ENCODE results near the gene CAPSL. TPM values are rescaled to one million over a fixed set of nuclear protein-coding genes. Genes with fewer than 3 reads are reported as not detected.
"Not testable (repeated sequence)": the region's sequence is repeated elsewhere in the genome, so short reads cannot be mapped to it uniquely, and the experiment has no call there.

Gene CAPSL
- 0.37 and 0.62 TPM in 2 replicates for total RNA-seq (2014; rRNA removed; shearing (Covaris generic))

DNA sequence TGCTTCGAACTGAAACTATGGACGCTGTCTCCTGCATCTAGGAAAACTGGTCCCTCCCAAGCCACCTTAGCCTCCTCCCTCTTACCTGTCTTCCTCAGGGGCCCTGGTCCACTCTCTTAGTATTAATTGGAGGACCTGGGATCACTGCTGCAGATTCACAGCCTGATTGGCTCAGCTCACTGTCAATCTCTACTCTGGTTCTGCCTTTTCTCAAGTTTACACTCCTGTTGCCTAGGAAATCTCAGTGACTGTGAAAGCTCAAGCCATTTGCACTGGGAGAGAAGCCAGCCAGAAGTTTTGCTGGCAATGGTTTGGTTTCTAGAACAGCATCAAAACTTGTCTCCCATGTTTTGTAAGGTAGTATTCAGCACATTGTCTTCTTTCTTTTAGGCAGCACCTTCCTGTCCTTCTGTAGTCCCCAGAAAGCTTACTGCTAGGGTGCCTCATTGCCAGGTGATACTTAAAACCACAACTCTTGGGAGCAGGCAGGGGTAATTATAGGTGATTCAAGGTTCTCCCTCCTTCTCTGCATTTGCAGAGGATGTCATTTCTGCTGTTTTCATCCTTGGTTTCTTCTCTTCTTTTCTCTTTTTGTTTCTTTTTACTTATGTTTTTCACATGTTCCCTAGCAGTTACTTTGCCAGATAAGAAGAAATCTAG is at the start of gene CAPSL:
Gene CAPSL, minus strand, starts transcription at position 55 of the 660 bp plus-strand sequence. CDS start 17,502 bp downstream, outside the sequence.
- DNase-seq (ENCODE audit: low read depth), result peak; percentile 69

DNA sequence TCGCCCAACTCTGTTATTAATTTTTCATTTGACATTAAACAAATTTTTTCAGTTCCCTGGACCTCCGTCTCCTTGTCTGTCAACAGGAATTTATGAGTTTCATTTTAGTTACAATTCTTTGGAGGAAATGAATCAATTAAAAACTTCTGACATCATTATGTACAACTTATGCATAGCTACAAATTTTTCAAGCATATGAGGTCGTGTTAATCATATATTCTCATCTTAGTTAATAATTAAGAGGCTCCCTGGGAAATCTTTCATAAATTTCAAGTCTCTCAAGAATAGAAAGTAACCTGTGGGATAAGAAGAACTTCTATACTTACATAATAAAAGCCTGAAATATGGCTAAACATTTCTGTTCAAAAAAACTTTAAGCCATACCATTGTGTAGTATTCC is 49.4 kb upstream of the CAPSL start:
- no peak for DNase-seq (ENCODE audit: low read depth)

DNA sequence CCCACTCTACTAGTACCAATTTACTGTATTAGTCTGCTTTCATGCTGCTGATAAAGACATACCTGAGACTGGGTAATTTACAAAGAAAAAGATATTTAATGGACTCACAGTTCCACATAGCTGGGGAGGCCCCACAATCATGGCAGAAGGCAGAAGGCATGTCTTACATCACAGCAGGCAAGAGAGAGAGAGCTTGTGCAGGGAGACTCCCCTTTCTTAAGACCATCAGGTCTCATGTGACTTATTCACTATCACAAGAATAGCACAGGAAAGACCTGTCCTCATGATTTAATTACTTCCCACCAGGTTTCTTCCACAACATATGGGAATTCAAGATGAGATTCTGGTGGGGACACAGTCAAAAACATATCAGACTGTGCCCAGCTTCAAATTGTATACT is 41.3 kb upstream of the CAPSL start:
- DNase-seq (ENCODE audit: low read depth), result no peak

DNA sequence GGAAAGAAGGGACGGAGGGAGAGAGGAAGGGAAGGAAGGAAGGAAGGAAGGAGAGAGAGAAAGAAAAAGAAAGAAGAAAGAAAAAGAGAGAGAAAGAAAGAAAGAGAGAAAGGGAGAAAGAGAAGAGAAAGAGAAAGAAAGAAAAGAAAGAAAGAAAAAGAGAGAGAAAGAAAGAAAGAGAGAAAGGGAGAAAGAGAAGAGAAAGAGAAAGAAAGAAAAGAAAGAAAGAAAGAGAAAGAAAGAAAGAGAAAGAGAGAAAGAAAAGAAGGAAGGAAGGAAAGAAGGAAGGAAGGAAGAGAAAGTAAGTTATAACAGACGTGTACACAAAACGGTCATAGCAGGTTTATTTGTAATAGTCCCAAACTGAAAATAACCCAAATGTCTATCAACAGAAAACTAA is 38.4 kb upstream of the CAPSL start:
- not testable (repeated sequence) for DNase-seq (ENCODE audit: low read depth)

DNA sequence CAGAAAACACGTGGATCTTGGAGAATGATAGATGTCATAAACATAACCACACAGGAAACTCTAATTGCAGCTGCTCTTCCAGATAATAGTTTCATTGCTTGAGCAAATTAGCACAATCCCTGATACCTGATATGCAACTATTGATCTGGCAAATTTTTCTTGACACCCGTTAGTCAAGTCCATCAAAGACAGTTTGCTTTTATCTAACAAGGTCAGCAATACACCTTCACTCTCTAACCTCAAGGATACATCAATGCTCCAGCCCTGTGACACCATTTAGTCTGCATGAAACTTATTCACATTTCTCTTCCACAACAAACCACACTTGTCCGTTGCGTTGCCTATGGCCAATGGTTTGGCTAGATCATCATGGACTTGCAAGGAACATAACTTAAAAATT is 36.1 kb upstream of the CAPSL start:
- no peak for DNase-seq (ENCODE audit: low read depth)

DNA sequence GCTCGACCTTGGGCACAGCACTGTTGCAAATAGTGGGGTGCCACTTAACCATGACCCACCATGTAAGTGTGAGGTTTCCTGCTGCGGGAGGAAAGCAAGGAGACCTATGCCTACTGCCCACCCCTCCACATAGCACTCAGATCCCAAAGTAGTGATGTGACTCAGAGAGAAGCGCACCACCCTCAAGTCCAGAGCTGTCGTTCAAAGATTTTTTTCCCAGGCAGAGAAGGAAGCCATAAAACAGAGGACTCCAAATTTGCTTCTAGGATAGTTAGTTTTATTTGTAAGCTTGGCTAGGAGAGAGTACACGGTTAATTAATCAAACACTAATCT is 33.4 kb upstream of the CAPSL start:
- no peak for DNase-seq (ENCODE audit: low read depth)

DNA sequence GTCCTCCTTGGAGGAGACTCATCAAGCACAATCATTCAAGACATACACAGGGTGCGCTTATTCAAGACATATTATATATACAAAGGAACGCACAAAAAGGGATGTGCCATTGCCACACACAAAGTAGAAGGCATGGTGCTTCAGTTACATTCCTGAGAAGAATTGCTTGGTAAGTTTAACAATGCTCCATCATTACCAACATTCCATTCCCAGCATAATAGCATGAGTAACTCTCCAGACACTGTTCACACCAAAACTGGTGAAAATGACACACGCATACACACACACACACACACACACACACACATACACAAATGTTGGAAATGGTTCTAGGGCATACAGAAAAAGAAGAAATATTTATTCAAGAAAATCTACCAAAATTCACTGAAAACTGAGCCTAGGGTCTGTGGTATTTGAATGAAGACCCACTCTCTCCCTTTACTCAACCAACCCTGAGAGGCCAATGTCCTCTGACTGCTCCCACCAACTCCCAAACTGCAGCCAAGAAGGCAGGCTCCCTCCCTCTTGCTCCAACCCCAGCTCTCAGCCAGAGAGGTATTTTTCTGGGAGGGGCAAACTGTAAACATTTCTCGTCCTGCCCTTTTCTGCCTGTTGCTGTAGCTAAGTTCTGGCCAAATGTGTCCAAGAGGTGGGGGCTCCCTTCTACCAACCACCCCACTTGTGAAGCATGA is 32.9 kb upstream of the CAPSL start:
- DNase-seq (ENCODE audit: low read depth), result peak; percentile 12

DNA sequence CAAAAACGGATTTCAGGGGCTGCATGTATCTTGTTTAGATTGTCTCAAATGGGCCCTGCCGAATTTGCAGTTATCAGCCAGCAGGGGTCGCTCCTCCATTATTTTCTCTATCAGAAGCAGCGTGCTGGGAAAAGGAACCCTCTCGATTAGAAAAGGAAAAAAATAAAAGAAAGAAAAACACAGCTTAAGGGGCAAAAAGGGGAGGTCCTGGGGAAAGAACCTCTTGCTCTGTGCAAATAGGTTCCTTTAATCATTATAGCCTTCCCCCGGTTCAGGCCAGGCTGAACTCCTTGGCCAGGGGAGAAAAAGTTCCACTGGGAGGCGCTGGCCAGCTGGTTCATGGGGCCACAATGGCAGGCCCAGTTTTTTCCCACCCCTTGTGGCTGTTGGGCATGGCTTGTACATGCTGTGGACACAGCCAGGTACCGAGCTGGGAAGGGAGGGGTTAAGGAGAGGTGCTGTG is 25.0 kb upstream of the CAPSL start:
- peak; percentile 10 for DNase-seq (ENCODE audit: low read depth)

DNA sequence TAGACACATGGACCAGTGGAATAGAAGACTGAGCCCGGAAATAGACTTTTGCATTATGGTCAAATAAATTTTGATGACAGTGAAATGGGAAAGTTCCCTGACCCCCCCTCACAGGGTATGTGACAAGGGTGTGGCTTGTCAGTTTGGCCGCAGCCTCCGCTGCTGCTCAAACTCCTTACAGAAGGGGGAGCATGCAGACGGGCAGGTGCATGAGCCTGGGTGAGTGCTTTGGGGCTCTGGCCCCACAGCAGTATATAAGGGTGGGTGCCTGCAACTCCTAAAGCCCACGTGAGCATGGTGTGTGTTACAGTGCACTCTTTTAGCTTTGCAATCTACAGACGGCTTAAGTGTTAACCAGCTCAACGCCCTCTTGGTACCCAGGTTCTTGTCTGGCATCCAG is 21.9 kb upstream of the CAPSL start:
- DNase-seq (ENCODE audit: low read depth), result no peak

DNA sequence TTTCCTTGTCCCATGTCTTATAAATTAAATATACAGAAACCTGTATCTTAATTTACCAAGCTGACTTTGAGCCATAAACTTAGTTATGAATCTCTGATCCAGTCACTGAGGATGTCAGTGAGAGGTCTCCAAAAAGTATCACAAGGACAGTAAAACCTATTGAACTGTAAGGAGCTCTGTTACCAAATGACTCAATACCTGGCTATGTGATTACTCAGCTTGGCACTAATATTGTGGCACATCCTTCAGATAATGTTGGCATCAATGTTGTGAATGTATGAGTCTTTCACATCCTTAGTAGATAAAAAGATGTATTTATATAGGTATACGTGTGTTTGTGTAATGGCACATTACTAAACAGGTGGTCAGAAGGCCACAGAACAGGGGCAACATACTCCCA is 18.0 kb upstream of the CAPSL start:
- DNase-seq (ENCODE audit: low read depth), result peak; percentile 71

DNA sequence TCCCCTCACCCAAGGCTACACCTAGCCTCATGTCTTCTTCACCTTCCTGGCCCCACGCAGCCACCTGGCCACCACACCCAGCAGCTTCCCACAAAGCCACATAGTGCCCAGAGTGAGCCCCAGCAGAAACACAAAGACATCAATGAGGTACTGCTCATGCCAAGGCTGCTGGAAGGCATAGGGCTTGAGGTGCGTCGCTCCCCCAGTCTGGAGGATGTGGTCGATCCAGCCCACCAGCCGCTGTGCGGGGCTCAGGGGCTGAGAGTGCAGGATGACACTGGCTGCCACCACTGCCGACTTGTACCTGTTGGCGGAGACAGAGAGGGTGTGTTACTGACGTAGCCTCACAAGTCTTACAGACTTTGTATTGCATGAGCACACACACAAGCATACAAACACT is 15.8 kb upstream of the CAPSL start:
- no peak for DNase-seq (ENCODE audit: low read depth)

DNA sequence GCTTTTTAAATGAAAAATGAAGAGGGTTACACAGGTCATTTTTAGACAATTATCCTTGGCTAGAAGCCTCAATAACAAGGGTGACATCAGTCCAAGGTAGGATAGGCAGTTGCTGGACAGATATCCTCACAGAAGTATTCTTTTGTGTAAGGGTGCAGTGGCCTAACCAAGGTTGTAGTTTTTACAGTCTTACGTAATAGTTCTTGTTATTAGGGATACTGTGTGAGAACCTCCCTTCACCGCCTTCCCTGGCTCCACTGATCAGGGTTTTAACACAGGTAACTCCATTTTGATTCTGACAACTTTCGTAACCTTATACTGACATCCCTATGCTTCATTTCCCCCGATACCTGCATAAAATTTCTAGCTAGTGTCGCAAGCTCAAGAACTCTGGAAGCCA is 8.7 kb upstream of the CAPSL start:
- DNase-seq (ENCODE audit: low read depth), result no peak

DNA sequence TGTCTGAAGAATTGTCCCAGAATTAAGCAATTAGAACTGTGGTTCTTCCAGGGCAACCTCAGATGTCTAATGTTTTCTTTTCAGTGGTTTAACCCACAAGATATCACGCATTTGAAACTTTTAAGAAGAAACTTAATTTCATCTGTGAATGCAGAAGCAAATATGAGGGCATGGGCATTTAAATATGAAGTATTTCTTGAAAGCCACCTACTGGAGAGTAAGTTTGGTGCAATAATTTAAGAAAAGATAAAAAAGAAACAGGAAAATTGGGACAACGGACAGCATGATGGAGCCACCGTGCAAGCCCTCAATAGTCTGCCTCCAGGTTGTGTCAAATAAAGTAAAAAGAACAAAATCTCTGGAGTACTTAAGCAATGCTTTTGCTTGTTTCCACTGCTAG is 1.2 kb upstream of the CAPSL start:
- no peak for DNase-seq (ENCODE audit: low read depth)

DNA sequence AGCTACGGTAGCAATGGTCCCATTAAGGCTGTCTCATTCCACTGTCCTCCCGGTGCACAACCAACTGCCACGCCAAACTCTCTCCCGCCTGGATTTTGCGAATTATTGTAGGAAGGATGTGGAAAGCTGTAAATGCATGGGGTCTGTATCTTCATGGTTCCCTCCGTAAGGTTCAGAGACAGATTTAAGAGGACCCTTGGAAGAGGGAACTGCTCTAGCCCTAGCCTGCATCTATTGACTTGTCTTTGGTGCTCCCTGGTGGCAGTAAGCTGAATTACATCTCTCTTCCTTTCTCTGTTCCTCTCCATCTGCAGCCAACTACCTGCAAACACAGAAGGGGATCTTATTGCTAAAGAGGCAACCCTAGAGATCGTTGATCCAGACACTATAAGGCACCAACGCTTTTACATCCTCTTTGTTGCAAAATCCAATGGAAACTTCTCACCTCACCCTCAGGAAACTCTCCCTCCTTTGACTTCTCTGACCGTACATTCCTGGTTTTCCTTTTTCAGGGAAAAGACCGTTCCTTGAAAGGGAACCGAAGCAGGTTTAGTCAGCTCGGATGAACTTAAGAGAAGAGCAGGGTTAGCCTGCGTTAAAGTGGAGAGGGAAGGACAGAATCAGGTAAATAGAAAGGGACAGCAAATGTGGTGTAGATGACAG is 11.9 kb downstream of the CAPSL start:
- DNase-seq (ENCODE audit: low read depth), result peak; percentile 69

DNA sequence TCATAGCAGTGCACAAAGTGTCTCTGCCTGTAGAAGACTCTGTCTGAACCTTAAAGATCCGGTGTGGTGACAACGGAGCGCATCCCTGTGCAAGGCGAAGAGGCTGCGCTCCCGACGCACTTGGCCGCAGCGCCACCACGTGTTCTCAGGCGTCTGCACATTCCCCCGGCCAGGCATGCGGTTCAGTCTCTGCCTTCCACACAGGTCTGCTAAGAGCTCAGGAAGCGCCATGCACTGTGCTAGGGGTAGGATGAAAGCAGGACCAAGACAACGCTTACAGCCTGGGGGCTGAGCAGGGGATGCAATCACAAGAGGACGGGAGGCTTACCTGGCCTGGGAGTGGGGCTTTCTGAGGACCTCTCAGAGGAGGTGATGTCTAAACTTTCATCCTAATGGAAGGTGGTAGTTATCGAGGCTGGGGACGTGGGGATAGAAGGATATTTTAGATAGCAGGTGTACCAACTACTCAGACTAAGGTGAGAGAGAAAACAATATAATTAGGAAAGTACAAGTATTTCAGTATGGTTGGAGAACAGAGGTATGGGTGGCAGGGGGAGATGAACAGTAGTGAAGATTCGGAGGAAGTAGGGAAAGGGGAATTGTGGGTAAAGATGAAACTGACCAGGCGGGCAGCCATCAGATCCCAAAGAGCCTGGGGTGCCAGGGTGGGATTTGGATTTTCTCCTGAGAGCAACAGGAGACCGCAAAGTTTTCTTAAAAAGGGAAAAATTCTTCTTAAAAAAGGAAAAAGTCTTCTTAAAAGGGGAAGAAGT is 13.3 kb downstream of the CAPSL start:
- DNase-seq (ENCODE audit: low read depth), result peak; percentile 78

DNA sequence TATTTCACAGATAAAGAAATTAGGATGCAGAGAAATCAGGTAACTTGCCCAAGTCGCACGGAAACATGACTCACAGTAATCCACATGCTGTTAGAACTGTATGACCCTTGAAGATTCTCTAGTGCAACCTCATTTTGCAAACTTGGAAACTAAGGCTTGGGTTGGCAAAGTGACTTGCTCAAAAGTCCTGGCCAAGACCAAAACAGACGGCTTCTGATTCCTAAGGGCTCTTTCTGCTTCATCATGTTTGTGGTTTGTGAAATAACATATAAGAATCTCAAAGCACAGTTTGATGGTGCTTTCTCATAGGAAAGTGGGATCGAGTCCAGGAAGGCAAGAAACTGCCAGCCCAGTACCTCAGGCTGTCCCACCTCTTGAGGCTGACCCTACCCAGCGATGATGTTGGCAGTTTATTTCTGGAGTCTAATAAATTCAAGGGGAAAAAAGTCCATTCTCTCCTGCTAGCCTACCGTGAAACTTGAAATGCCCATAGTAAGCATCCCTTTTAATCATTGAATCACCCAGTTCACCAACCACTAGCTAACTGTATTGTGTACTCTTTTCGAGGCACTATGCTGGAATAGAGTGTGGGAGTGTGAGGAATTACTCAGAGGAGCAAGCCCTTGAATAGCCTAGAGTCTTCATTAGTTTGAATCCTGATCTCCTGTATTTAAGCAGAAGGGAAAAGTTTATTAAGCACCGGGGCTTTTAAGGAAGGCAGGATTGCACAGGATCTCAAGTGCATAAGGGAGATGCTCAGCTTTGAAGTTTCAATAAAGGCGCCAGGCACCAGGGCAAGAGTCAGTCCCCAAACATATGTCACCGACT is 14.1 kb downstream of the CAPSL start:
- DNase-seq (ENCODE audit: low read depth), result peak; percentile 91

DNA sequence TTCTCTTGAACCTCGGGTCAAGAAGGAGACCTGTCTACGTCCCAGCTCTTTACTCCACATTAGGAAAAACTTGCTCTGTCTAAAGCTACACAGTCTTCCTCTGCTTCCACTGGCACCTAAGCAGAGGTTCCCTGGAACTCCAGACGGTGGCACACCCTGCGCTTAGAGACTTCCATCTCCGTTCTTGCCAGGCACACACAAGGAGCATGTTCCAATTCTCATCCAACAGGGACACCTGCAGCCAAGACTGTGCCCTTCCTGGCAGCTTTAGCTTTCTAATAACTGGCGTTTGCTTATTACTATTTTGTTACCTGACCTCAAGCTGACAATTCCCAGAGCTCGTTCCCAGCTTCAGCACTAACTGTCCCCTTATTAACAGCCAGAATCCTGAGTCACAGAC is 16.0 kb downstream of the CAPSL start:
- peak; percentile 26 for DNase-seq (ENCODE audit: low read depth)

DNA sequence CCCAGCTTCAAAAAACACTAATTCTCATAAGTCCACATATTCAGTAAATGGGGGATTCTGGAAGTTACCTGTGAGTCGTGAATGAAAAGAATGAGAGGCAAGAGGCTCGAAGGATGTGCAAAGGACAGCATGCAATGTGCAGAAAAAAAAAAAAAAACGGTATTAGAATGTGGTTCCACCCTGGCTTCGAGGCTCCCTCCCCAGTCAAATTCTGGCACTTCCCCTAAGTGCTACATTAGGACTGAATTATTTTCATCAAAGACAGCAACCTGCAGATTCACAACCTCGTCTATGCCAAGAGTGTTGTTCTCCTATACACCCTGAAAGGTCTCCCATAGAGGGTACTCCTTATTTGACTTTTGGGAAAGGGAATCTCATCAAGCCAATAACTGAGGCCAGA is 16.5 kb downstream of the CAPSL start:
- no peak for DNase-seq (ENCODE audit: low read depth)

DNA sequence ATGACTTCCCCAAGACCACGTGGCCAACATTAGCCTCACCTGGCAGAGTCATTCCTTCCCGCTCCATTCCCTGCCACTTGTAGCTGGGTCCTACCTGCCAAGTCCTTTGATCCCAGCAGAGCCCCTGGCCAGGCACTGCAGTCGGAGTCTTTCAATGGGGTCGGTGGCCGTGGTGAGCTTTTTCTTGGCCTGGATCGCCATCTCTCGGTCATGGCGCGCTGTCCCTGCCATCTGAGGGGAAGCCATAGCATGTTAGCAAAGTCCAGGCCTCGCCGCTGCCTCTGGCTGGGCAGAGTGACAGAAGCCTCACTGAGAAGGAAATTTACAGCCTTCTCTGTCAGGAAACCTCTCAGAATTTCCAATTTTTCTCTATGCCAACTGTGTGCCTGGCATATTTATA is 17.5 kb downstream of the CAPSL start:
- no peak for DNase-seq (ENCODE audit: low read depth)

DNA sequence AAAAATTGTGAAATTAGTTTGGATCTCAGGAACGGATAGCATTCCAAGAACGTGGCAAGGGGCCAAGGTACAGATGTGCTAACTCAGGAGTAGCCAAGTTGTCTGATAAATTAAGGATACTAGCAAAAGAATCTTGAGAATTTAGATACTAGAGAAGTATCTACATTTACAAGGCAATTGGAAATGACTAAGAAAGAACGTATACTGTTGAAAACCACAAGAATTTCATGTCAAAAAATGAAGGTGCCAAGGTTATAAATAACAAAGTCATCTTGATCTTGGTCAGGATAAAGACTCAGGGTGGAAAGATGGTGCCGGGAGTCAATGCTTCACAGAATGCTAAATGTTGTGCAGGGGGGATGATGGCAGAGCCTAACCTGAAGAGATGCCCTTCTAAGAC is 19.2 kb downstream of the CAPSL start:
- peak; percentile 89 for DNase-seq (ENCODE audit: low read depth)

DNA sequence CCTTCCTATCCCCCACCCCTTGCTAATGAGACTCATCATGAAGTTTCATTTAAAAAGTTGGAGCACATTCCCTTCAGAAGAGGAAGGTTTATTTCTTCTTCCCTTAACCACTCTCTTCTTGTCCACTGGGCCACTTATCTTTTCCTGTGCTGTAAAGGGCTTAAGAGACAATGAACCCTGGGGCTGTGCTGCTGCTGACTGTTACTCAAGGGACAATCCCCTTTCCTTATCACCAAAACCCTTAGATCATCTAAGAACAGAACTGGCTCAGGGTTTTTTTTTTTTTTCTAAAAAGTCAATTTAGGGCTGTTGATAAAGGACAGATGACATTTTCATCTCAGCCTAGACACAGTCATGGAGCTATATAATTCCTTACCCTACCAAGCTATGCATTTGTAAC is 29.6 kb downstream of the CAPSL start:
- no peak for DNase-seq (ENCODE audit: low read depth)

All from M059J (cell line).